LNCaP clone FGC (cell line): Measurements from ENCODE around the gene CDK8.
A peak's percentile ranks its signal among the peaks of the same experiment; 100 is the strongest.

Experiments
- DNase-seq: peaks from one replicate; pipeline ENCODE4 v3.0.0-alpha.2; 2011; ENCODE audit warnings: low read depth
- H3K4me3 ChIP-seq: 2 replicates; pipeline ENCODE4 v1.5.1; 2011; ENCODE audit warnings: mild to moderate bottlenecking, low read depth, low read length, control low read depth
- TF ChIP-seq, protein P1 (sequence below): IDR thresholded peaks from 2 replicates; pipeline ENCODE4 v1.5.1; 2012; ENCODE audit warnings: mild to moderate bottlenecking; ENCODE audit not compliant: control insufficient read depth, insufficient read depth; ENCODE audit errors: extremely low read depth

CDK8 gene

DNA sequence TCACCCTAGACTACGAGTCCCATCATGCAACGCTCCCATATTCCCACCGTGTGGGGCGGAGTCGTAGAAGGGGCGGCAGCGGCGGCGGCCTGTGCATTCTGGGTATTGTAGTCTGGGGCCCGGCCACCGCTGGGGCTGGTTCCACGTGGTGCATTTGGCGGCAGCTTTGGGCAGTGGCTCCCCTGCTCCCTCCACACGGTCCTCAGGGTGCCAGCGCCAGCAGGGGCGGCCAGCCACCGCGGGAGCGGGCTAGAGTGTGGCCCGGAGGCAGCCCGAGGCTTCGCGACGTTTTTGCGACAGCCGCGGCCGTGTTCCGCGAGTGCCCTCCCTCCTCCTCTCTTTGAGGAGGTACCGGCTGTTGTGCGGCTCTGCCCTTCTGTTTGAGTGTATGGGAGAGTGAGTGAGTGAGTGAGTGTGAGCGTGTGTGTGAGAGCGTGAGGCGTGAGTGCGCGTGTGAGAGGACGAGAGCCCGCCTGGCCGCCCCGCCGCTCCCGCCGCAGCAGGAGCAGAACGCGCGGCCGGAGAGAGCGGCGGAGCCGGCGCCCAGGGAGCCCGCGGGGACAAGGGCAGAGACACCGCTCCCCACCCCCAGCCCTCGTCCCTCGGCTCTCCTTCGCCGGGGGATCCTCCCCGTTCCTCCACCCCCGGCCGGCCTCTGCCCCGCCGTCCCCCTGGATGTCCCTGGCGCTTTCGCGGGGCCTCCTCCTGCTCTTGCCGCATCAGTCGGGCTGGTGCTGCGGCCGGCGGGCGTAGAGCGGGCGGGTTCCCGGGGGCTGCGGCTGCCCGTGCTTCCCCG is at the start of gene CDK8:
Gene CDK8, plus strand, starts transcription at position 343 of the 796 bp plus-strand sequence. CDS start 513 bp downstream, outside the sequence.
- TF ChIP-seq, protein P1, sequence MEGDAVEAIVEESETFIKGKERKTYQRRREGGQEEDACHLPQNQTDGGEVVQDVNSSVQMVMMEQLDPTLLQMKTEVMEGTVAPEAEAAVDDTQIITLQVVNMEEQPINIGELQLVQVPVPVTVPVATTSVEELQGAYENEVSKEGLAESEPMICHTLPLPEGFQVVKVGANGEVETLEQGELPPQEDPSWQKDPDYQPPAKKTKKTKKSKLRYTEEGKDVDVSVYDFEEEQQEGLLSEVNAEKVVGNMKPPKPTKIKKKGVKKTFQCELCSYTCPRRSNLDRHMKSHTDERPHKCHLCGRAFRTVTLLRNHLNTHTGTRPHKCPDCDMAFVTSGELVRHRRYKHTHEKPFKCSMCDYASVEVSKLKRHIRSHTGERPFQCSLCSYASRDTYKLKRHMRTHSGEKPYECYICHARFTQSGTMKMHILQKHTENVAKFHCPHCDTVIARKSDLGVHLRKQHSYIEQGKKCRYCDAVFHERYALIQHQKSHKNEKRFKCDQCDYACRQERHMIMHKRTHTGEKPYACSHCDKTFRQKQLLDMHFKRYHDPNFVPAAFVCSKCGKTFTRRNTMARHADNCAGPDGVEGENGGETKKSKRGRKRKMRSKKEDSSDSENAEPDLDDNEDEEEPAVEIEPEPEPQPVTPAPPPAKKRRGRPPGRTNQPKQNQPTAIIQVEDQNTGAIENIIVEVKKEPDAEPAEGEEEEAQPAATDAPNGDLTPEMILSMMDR = no peak
- peak within 1 kb of the TSS; percentile 73 for H3K4me3 ChIP-seq
- peak; percentile 79 for DNase-seq

DNA sequence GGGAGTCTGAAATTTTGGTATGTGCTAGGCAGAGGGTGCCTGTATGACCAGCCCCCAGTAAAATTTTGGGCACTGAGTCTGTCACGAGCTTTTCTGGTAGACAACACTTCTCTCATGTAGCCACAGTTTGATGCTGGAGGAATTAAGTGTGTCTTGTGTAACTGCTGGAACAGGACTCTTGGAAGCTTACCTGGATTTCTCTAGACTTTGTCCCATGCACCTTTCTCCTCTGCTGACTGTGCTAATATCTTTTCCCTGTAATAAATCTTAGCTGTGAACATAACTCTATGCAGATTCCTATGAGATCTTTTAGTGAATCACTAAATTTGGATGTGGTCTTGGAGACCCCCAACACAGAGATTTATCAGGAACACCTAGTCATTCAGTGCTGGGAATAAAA is 45.6 kb upstream of the CDK8 start:
- DNase-seq = no peak
- TF ChIP-seq, protein P1 = no peak

DNA sequence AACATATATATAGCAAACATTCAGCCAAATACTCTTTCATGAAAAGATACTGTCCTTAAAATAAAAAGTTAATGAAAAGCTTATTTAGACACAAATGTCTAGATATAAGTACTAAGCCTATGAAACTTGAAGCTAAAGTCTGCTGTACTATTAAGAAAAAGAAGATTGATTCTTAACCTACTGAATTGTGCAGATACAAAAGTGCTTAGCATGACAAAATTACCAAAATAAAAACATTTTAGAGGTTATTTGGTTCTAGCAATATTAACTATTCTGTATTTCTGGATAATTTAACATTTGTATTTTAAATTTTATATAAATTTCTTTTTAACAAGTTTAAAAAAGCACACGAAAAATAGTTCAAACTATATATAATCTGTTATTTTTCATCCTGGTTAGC is 40.6 kb upstream of the CDK8 start:
- H3K4me3 ChIP-seq = no peak overlapping the region
- no peak for DNase-seq
- TF ChIP-seq, protein P1 = no peak

More for the DNA sequence above, 45.6 kb upstream of the CDK8 start:
- no peak overlapping the region for H3K4me3 ChIP-seq

DNA sequence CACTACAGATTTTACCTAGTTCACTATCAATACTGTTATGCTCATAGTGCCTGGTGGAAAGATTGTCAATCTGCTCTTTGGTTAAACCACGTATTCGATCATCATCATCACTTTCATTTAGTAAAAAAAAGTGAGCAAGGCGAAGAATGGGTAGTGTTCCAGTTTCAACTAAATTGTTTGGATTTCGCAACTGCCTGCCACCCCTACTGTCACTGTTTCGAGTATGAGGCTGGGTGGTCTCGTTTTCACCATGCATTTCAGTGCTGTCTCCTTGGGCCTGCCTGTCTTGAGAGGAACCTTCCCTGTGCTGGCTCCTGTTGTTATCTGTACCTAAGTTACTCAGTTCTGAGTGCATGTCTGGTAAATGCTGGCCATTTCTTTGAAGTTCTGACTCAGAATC is 39.9 kb upstream of the CDK8 start:
- H3K4me3 ChIP-seq = no peak overlapping the region
- DNase-seq = no peak
- TF ChIP-seq, protein P1 = no peak

DNA sequence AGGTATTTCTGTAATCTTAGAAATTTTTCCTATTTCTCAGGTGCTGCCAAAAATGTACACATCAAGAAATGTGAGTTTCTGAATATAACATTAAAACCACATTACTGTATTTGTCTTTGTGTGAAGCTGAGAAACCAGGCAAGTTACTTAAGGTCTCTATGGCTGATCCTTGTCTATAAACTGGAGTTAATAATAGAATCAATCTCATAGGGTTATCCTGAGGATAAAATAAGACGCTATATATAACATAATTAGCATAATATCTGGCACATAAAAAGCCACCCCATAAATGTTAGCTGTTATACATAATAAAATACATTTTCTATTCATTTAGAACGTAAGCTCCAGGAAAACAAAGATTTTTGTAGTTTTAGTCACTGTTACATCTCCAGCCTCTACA is 37.9 kb upstream of the CDK8 start:
- TF ChIP-seq, protein P1 = no peak
- DNase-seq = no peak
- no peak overlapping the region for H3K4me3 ChIP-seq

DNA sequence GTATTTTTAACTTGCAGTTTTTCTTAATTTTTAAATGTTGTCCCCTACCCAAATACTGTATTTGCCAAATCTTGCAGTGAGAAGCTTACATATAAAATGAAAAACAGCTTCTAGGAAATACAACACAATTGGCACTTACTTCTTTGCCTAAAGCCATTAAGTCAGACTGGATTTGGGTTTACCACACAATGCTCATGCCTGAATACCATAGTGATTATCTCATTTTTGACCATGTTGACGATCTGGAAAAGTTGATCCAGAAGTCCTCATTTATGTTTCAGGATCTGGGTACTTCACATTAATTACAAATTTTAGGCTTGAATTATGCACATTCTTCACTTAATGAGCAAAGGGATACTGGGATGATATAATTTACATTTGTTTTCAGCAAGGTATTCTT is 34.2 kb upstream of the CDK8 start:
- no peak for DNase-seq
- H3K4me3 ChIP-seq = no peak overlapping the region
- TF ChIP-seq, protein P1 = no peak

DNA sequence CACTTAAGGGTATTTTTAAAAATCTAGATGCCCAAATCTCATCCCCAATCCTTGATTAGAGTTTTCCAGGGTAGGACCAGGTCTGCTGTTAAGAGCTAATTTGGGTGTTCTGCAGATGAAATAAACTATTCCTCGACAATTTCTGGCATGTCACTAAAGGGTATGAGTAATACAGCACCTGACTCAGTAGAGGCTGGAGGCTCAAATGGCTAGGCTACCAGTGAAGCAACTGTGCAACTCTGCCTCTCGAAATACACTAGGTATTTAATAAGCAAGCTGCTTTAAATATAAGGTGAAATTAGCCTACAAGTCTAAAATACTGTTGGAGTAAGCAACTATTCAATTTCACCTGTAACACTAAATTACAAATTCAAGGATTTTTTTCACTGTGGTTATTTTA is 33.4 kb upstream of the CDK8 start:
- DNase-seq = no peak
- H3K4me3 ChIP-seq = peak overlapping the region; percentile 93

More for the DNA sequence above, 33.4 kb upstream of the CDK8 start:
- TF ChIP-seq, protein P1 = no peak
